ENCODE measurements around the gene DIDO1. TPM values are rescaled to one million over a fixed set of nuclear protein-coding genes. Genes with fewer than 3 reads are reported as not detected.

The DIDO1 gene
- total RNA-seq, 4 donors from 2014 or later = 67.7 to 92.9 (median 72.2) TPM

DNA sequence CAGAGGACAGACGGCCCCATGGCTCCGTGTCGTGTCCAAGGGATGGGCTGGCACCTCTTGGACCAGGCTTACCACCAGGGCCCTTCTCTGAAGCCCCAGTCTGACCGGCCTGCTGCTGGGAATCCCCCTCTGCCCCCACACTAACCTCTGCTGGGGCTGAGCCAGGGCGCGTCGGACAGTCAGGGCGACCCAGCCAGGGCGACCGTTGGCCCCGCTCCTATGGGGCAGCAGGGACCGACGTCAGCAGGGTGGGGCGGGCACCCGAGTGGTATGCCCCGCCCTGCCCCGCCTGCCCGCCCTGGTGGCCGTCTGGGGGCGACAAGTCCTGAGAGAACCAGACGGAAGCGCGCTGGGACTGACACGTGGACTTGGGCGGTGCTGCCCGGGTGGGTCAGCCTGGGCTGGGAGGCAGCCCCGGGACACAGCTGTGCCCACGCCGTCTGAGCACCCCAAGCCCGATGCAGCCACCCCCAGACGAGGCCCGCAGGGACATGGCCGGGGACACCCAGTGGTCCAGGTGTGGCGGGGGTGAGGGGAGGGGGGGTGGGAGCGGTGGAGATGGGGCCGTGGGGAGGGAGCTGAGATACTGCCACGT is 26.2 kb upstream of the DIDO1 start, which contains the start of gene SLC17A9:
Gene SLC17A9 (plus strand): TSS at position 337 of the 595 bp plus-strand sequence. CDS start 122 bp downstream, at position 459.
- Histone ChIP-seq H3K27ac (peak within 1 kb of the TSS; percentile 44 to 73 (median 63)), H3K27me3 (no peaks in the 10 kb centered on the region), H3K4me1 (peaks cover 27 to 38% of the 10 kb centered on the region in 2 donors), H3K9me3 (no peaks in the 10 kb centered on the region), H3K36me3 (peaks cover 4 to 12% of the 10 kb centered on the region in 2 donors), H3K4me3 (replicated peaks in 1 of 3) (no peak within 1 kb of the TSS)
- peak; percentile 40 to 51 for DNase-seq
- no peak for TF ChIP-seq POLR2A (IDR thresholded peaks at IDR 0.05)
- TF ChIP-seq, protein P1, sequence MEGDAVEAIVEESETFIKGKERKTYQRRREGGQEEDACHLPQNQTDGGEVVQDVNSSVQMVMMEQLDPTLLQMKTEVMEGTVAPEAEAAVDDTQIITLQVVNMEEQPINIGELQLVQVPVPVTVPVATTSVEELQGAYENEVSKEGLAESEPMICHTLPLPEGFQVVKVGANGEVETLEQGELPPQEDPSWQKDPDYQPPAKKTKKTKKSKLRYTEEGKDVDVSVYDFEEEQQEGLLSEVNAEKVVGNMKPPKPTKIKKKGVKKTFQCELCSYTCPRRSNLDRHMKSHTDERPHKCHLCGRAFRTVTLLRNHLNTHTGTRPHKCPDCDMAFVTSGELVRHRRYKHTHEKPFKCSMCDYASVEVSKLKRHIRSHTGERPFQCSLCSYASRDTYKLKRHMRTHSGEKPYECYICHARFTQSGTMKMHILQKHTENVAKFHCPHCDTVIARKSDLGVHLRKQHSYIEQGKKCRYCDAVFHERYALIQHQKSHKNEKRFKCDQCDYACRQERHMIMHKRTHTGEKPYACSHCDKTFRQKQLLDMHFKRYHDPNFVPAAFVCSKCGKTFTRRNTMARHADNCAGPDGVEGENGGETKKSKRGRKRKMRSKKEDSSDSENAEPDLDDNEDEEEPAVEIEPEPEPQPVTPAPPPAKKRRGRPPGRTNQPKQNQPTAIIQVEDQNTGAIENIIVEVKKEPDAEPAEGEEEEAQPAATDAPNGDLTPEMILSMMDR (IDR thresholded peaks at IDR 0.05) = no peak
- 15 to 59% methylated on average over 3 to 21 of the region's 37 CpGs for WGBS, 2 donors
- intact Hi-C loops (cut with DNase I) = no loop called here

- no peaks in the 10 kb centered on the region for H3K27me3 ChIP-seq
- TF ChIP-seq, protein P1 (IDR thresholded peaks at IDR 0.05) = no peak
- TF ChIP-seq POLR2A (IDR thresholded peaks at IDR 0.05) = no peak
- H3K4me1 ChIP-seq = peaks cover 27 to 38% of the 10 kb centered on the region in 2 donors
- H3K27ac ChIP-seq = no peak overlapping the region
- 85 to 89% methylated on average over 8 of the region's 8 CpGs for WGBS, 2 donors
- no peak overlapping the region for H3K4me3 ChIP-seq (replicated peaks in 1 of 3)
- intact Hi-C loops (cut with DNase I) = no loop called here
- no peaks in the 10 kb centered on the region for H3K9me3 ChIP-seq
- no peak for DNase-seq
- H3K36me3 ChIP-seq = peaks cover 7 to 15% of the 10 kb centered on the region in 2 donors
These were observed 25.6 kb upstream of the DIDO1 start for GRCh38 chr20:62951896-62952372.

GRCh38 chr20:62951143-62951895 is 25.0 kb upstream of the DIDO1 start:
- 89 to 92% methylated on average over 11 of the region's 11 CpGs for WGBS, 2 donors
- no peak for DNase-seq
- no peaks in the 10 kb centered on the region for H3K27me3 ChIP-seq

GRCh38 chr20:62950741-62951140 is 24.4 kb upstream of the DIDO1 start:
- no peak overlapping the region for H3K27ac ChIP-seq
- no peak for DNase-seq
- H3K9me3 ChIP-seq = no peaks in the 10 kb centered on the region
- TF ChIP-seq POLR2A (IDR thresholded peaks at IDR 0.05) = no peak
- TF ChIP-seq, protein P1 (IDR thresholded peaks at IDR 0.05) = no peak
- intact Hi-C loops (cut with DNase I) = no loop called here
- H3K36me3 ChIP-seq = peaks cover 19 to 27% of the 10 kb centered on the region in 2 donors
- H3K4me3 ChIP-seq (replicated peaks in 1 of 3) = no peak overlapping the region
- WGBS, 2 donors = 94 to 97% methylated on average over 8 of the region's 8 CpGs
- no peaks in the 10 kb centered on the region for H3K27me3 ChIP-seq
- H3K4me1 ChIP-seq = peaks cover 27 to 35% of the 10 kb centered on the region in 2 donors

More at GRCh38 chr20:62951143-62951895, 25.0 kb upstream of the DIDO1 start:
- TF ChIP-seq POLR2A (IDR thresholded peaks at IDR 0.05) = no peak
- TF ChIP-seq, protein P1 (IDR thresholded peaks at IDR 0.05) = no peak
- H3K4me3 ChIP-seq (replicated peaks in 1 of 3) = no peak overlapping the region
- H3K9me3 ChIP-seq = no peaks in the 10 kb centered on the region
- H3K36me3 ChIP-seq = peaks cover 13 to 21% of the 10 kb centered on the region in 2 donors
- intact Hi-C loops (cut with DNase I) = no loop called here
- H3K4me1 ChIP-seq = peaks cover 27 to 38% of the 10 kb centered on the region in 2 donors
- H3K27ac ChIP-seq = no peak overlapping the region

GRCh38 chr20:62949962-62950361 is 23.7 kb upstream of the DIDO1 start:
- 91 to 93% methylated on average over 10 to 12 of the region's 12 CpGs for WGBS, 2 donors
- intact Hi-C loops (cut with DNase I) = no loop called here
- DNase-seq = no peak

More at GRCh38 chr20:62949962-62950361, 23.7 kb upstream of the DIDO1 start:
- Histone ChIP-seq H3K27ac (no peak overlapping the region), H3K4me1 (peaks cover 27 to 28% of the 10 kb centered on the region in 2 donors), H3K27me3 (no peaks in the 10 kb centered on the region), H3K4me3 (replicated peaks in 1 of 3) (no peak overlapping the region), H3K9me3 (no peaks in the 10 kb centered on the region), H3K36me3 (peaks cover 27 to 31% of the 10 kb centered on the region in 2 donors)
- TF ChIP-seq, protein P1 (IDR thresholded peaks at IDR 0.05) = no peak
- no peak for TF ChIP-seq POLR2A (IDR thresholded peaks at IDR 0.05)
